Mammary epithelial cell (primary cell): ENCODE measurements around the gene SESTD1.

Source experiments
- CTCF ChIP-seq, 2 donors: IDR thresholded peaks in 1 of 2; conservative IDR thresholded peaks in 1 of 2; 2 replicates each; pipeline ENCODE4 v1.5.1; 2011 to 2012; ENCODE audit warnings: inconsistent platforms in 2 of 2, low read length in 2 of 2, mild to moderate bottlenecking in 2 of 2, control low read depth in 1 of 2, low read depth in 1 of 2; ENCODE audit not compliant: insufficient read depth in 1 of 2; ENCODE audit errors: extremely low read depth in 1 of 2
- EZH2 ChIP-seq: IDR thresholded peaks from 2 replicates; pipeline ENCODE4 v1.6.1; 2012; ENCODE audit warnings: low read length, inconsistent platforms, borderline replicate concordance

DNA sequence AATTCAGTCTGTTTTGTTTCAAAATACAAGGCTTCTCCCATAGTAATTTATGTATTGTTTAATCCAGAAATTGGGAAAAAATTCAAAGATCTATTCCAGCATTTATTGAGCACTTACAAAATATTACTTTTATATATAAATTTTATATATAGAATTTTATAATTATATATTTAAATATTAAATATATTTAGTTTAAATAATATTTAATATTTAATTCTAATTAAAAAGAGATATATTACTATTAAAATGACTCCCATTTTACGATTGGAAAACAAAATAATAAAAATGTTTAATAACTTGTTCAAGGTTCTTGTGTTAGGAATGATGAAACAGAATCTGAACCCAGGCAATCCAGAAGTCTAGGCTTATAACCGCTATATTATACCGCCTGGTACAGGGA is 40.5 kb upstream of the SESTD1 start:
- TF ChIP-seq CTCF (conservative IDR thresholded peaks at IDR 0.05 in 1 of 2, IDR thresholded peaks at IDR 0.05 in 1 of 2; ENCODE audit: extremely low read depth in 1 of 2, insufficient read depth in 1 of 2, low read depth in 1 of 2, low read length in 2 of 2) (no peak), EZH2 (no peak)
